HepG2 (cell line): ENCODE data around the gene THOC5. TPM values are rescaled to one million over a fixed set of nuclear protein-coding genes. Genes with fewer than 3 reads are reported as not detected.

Experiments used
- CREB1 ChIP-seq, 2 experiments: fragments of 450-650 bp in 1 of 2; IDR thresholded peaks; 2 replicates each; pipeline ENCODE4 v1.6.1; 2016 to 2017; ENCODE audit warnings: control low read depth in 1 of 2, mild to moderate bottlenecking in 1 of 2, missing compliant biosample characterization in 1 of 2, missing genetic modification characterization in 1 of 2
- ETV5 ChIP-seq: IDR thresholded peaks from 2 replicates; pipeline ENCODE4 v1.6.1; 2018; ENCODE audit warnings: missing biosample characterization, missing genetic modification reagents, inconsistent platforms, borderline replicate concordance
- GABPB1 ChIP-seq: IDR thresholded peaks from 2 replicates; pipeline ENCODE4 v1.6.1; 2016; ENCODE audit warnings: mild to moderate bottlenecking, missing genetic modification reagents, moderate library complexity, missing compliant biosample characterization
- GFI1 ChIP-seq: sonication (generic); formaldehyde crosslinking; IDR thresholded peaks from 2 replicates; pipeline ENCODE4 v1.5.0; 2020; ENCODE audit warnings: missing genetic modification reagents, mild to moderate bottlenecking, borderline replicate concordance
- HOXA3 ChIP-seq: sonication (generic); formaldehyde crosslinking; IDR thresholded peaks from 2 replicates; pipeline ENCODE4 v1.5.0; 2020; ENCODE audit warnings: missing genetic modification reagents
- HOXA5 ChIP-seq: sonication (generic); formaldehyde crosslinking; IDR thresholded peaks from 2 replicates; pipeline ENCODE4 v1.4.0; 2020; ENCODE audit warnings: missing genetic modification reagents
- KDM2A ChIP-seq: sonication (generic); formaldehyde crosslinking; IDR thresholded peaks from 2 replicates; pipeline ENCODE4 v1.4.0; 2020; ENCODE audit warnings: low read depth, missing genetic modification reagents, borderline replicate concordance
- MIER2 ChIP-seq: IDR thresholded peaks from 2 replicates; pipeline ENCODE4 v1.6.1; 2016; ENCODE audit warnings: missing biosample characterization, missing genetic modification reagents
- RAD21 ChIP-seq: fragments of 450-650 bp; formaldehyde crosslinking; IDR thresholded peaks from 2 replicates; pipeline ENCODE4 v1.5.0; 2020; ENCODE audit warnings: mild to moderate bottlenecking
- ZFP41 ChIP-seq: sonication (generic); formaldehyde crosslinking; IDR thresholded peaks from 2 replicates; pipeline ENCODE4 v1.4.0; 2020; ENCODE audit warnings: mild to moderate bottlenecking, missing genetic modification reagents, borderline replicate concordance
- ZMYM4 ChIP-seq: sonication (generic); formaldehyde crosslinking; IDR thresholded peaks from 2 replicates; pipeline ENCODE4 v1.8.1; 2023; ENCODE audit warnings: mild to moderate bottlenecking, missing genetic modification reagents
- ZNF224 ChIP-seq: sonication (generic); formaldehyde crosslinking; IDR thresholded peaks from 2 replicates; pipeline ENCODE4 v1.5.0; 2020; ENCODE audit warnings: mild to moderate bottlenecking, missing genetic modification reagents
- polyA plus RNA-seq, 8 experiments: library from polyadenylated mRNA; depleted of rRNA in 3 of 8; stranded (reverse) in 7 of 8; unstranded in 1 of 8; fragments of >200 nt; fragmentation: Illumina TruSeq in 4 of 8; extraction: Trizol in 4 of 8; gene quantifications; 2 replicates each; pipeline versions ENCODE4 v1.2.1 to v1.2.3, GENCODE V29; 2011 to 2016; ENCODE audit warnings: low read depth in 4 of 8, missing spikeins in 1 of 8, mixed read lengths in 1 of 8; ENCODE audit not compliant: insufficient read depth in 1 of 8
- total RNA-seq, 5 experiments: library from RNA; depleted of rRNA; stranded (reverse); fragments of >200 nt; fragmentation: Illumina TruSeq; extraction: Trizol; gene quantifications; 2 replicates each; pipeline ENCODE4 v1.2.3, GENCODE V29; 2016; ENCODE audit warnings: low read depth in 1 of 5
- TF ChIP-seq, protein P1 (sequence below): sonication (generic); formaldehyde crosslinking; IDR thresholded peaks from 2 replicates; pipeline ENCODE4 v1.9.0; 2022; ENCODE audit warnings: missing genetic modification reagents, mild to moderate bottlenecking, borderline replicate concordance
- TF ChIP-seq, protein P2 (sequence below): sonication (generic); formaldehyde crosslinking; IDR thresholded peaks from 2 replicates; pipeline ENCODE4 v1.5.1; 2020; ENCODE audit warnings: missing genetic modification reagents, mild to moderate bottlenecking, borderline replicate concordance
- TF ChIP-seq, protein P3 (sequence below): sonication (generic); formaldehyde crosslinking; IDR thresholded peaks from 2 replicates; pipeline ENCODE4 v1.5.0; 2020; ENCODE audit warnings: mild to moderate bottlenecking, missing genetic modification reagents, moderate library complexity
- TF ChIP-seq, protein P4 (sequence below): sonication (generic); formaldehyde crosslinking; IDR thresholded peaks from 2 replicates; pipeline ENCODE4 v1.5.1; 2020; ENCODE audit warnings: mild to moderate bottlenecking, missing genetic modification reagents, moderate library complexity
- TF ChIP-seq, protein P5 (sequence below): IDR thresholded peaks from 2 replicates; pipeline ENCODE4 v1.6.1; 2016; ENCODE audit warnings: missing compliant biosample characterization, missing genetic modification reagents, borderline replicate concordance

Gene THOC5
- total and polyA plus RNA-seq, 2 of the 13 experiments (the other 11 are each of a cell fraction or from before 2014, with no cell fraction given) = 45.8 to 46.7 TPM

DNA sequence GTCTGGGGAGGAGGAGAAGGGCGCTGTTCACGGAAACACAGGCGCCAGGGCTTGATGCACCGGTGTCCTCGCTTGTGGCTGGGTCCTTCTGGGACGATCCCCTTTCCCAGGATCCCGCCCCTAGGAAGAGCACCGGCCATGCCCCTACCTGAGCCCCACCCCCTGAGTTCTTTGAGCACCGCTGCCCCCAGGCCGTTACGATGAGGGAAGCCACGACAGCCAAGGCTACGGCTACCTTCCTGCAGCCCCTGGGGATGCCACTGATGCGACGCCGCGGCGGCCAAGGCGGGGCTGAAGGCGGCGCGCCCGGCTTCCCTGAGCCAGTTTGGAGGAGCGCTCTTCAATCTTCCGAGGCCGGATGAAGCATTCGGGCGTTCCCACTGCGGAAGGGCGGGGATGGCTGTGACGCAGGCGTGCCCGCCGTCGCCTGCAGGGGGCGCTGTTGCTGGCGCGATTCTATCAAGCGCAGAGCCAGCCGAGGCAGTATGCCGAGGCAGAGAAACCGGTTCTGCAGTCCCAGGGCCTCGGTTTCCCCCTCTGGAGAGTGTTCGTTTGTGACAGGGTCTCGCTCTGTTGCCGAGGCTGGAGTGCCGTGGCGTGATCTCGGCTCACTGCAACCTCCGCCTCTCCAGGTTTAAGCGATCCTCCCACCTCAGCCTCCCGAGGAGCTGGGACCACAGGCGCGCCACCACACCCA lies 83.2 kb downstream of the THOC5 start (continued):
- TF ChIP-seq, protein P1, sequence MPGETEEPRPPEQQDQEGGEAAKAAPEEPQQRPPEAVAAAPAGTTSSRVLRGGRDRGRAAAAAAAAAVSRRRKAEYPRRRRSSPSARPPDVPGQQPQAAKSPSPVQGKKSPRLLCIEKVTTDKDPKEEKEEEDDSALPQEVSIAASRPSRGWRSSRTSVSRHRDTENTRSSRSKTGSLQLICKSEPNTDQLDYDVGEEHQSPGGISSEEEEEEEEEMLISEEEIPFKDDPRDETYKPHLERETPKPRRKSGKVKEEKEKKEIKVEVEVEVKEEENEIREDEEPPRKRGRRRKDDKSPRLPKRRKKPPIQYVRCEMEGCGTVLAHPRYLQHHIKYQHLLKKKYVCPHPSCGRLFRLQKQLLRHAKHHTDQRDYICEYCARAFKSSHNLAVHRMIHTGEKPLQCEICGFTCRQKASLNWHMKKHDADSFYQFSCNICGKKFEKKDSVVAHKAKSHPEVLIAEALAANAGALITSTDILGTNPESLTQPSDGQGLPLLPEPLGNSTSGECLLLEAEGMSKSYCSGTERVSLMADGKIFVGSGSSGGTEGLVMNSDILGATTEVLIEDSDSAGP (CRISPR knock-in tag) = peak; percentile 58; the same call in 1 of the 2 replicates
- no peak for TF ChIP-seq GFI1 (CRISPR knock-in tag)
- TF ChIP-seq ZFP41 (CRISPR knock-in tag) = no peak
- TF ChIP-seq GABPB1 = peak; percentile 66; the same call in 1 of the 2 replicates
- TF ChIP-seq ZNF224 (CRISPR knock-in tag) = no peak
- 0 out of 2 replicates have a peak, but pooled peaks have one; percentile 14 for TF ChIP-seq MIER2 (CRISPR knock-in tag)
- TF ChIP-seq, protein P2, sequence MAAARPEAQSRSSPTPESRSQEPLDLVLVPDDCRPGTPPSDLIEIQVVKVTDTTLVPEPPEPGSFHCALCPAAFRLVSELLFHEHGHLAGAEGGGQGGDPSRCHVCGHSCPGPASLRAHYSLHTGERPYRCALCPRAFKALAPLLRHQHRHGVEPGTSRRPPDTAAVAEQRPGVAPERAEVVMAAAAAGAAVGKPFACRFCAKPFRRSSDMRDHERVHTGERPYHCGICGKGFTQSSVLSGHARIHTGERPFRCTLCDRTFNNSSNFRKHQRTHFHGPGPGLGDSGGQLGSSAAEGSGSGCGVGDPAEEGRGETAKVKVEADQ (CRISPR knock-in tag) = no peak
- peak; percentile 65 for TF ChIP-seq ETV5 (CRISPR knock-in tag)
- peak; percentile 71; the same call in 1 of the 2 replicates for TF ChIP-seq CREB1 (IDR thresholded peaks at IDR 0.05)
- peak; percentile 80 for TF ChIP-seq CREB1 (CRISPR knock-in tag; IDR thresholded peaks at IDR 0.05)
- TF ChIP-seq KDM2A (CRISPR knock-in tag) = peak; percentile 75; the same call in 1 of the 2 replicates
- no peak for TF ChIP-seq ZMYM4 (CRISPR knock-in tag)
- 0 out of 2 replicates have a peak, but pooled peaks have one; percentile 27 for TF ChIP-seq HOXA5 (CRISPR knock-in tag)
- TF ChIP-seq HOXA3 = peak; percentile 55; the same call in 1 of the 2 replicates
- TF ChIP-seq RAD21 (CRISPR knock-in tag) = peak; percentile 69
- TF ChIP-seq, protein P3, sequence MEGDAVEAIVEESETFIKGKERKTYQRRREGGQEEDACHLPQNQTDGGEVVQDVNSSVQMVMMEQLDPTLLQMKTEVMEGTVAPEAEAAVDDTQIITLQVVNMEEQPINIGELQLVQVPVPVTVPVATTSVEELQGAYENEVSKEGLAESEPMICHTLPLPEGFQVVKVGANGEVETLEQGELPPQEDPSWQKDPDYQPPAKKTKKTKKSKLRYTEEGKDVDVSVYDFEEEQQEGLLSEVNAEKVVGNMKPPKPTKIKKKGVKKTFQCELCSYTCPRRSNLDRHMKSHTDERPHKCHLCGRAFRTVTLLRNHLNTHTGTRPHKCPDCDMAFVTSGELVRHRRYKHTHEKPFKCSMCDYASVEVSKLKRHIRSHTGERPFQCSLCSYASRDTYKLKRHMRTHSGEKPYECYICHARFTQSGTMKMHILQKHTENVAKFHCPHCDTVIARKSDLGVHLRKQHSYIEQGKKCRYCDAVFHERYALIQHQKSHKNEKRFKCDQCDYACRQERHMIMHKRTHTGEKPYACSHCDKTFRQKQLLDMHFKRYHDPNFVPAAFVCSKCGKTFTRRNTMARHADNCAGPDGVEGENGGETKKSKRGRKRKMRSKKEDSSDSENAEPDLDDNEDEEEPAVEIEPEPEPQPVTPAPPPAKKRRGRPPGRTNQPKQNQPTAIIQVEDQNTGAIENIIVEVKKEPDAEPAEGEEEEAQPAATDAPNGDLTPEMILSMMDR (CRISPR knock-in tag) = peak; percentile 91
- TF ChIP-seq, protein P4, sequence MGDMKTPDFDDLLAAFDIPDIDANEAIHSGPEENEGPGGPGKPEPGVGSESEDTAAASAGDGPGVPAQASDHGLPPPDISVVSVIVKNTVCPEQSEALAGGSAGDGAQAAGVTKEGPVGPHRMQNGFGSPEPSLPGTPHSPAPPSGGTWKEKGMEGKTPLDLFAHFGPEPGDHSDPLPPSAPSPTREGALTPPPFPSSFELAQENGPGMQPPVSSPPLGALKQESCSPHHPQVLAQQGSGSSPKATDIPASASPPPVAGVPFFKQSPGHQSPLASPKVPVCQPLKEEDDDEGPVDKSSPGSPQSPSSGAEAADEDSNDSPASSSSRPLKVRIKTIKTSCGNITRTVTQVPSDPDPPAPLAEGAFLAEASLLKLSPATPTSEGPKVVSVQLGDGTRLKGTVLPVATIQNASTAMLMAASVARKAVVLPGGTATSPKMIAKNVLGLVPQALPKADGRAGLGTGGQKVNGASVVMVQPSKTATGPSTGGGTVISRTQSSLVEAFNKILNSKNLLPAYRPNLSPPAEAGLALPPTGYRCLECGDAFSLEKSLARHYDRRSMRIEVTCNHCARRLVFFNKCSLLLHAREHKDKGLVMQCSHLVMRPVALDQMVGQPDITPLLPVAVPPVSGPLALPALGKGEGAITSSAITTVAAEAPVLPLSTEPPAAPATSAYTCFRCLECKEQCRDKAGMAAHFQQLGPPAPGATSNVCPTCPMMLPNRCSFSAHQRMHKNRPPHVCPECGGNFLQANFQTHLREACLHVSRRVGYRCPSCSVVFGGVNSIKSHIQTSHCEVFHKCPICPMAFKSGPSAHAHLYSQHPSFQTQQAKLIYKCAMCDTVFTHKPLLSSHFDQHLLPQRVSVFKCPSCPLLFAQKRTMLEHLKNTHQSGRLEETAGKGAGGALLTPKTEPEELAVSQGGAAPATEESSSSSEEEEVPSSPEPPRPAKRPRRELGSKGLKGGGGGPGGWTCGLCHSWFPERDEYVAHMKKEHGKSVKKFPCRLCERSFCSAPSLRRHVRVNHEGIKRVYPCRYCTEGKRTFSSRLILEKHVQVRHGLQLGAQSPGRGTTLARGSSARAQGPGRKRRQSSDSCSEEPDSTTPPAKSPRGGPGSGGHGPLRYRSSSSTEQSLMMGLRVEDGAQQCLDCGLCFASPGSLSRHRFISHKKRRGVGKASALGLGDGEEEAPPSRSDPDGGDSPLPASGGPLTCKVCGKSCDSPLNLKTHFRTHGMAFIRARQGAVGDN = peak; percentile 60
- TF ChIP-seq, protein P5, sequence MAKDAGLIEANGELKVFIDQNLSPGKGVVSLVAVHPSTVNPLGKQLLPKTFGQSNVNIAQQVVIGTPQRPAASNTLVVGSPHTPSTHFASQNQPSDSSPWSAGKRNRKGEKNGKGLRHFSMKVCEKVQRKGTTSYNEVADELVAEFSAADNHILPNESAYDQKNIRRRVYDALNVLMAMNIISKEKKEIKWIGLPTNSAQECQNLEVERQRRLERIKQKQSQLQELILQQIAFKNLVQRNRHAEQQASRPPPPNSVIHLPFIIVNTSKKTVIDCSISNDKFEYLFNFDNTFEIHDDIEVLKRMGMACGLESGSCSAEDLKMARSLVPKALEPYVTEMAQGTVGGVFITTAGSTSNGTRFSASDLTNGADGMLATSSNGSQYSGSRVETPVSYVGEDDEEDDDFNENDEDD = peak; percentile 33; the same call in 1 of the 2 replicates
